HepG2 (cell line): Measurements from ENCODE around the gene PDIA2. TPM values are rescaled to one million over a fixed set of nuclear protein-coding genes. Genes with fewer than 3 reads are reported as not detected.

Source experiments
- ATAC-seq: fragments of 200-7000 bp; cut with Tn5 transposase; 3 replicates; pipeline ENCODE4 v1.9.1; 2020; ENCODE audit warnings: mild to moderate bottlenecking, moderate library complexity
- BruUV-seq: library from RNA; stranded (reverse); fragments of 400-500 nt; replicated peaks from 2 replicates; lab custom pipeline; 2021; lab: Mats Ljungman, UMichigan
- CTCF ChIA-PET: fragments of 300-600 bp; formaldehyde crosslinking; extraction: SDS; loops from one replicate; lab custom pipeline; 2021; ENCODE audit warnings: low total read pairs, inconsistent platforms, low intra/inter-chr PET ratio; lab: Yijun Ruan, JAX
- POLR2A ChIA-PET: fragments of 350-600 bp; sonication (Branson Sonifier 250); formaldehyde crosslinking; loops from one replicate; lab custom pipeline; 2020; ENCODE audit warnings: antibody characterized with exemption, inconsistent platforms; lab: Yijun Ruan, JAX
- DNase-seq: peaks from one replicate; pipeline ENCODE4 v3.0.0-alpha.2; 2015; ENCODE audit warnings: low spot score
- FAIRE-seq: peaks from 3 replicates; lab custom pipeline; 2011; peaks lifted over from hg19 to GRCh38; lab: Jason Lieb, UNC
- H2AFZ ChIP-seq: one replicate; pipeline ENCODE4 v1.6.1; 2011; ENCODE audit warnings: low read length, inconsistent platforms
- H3K27ac ChIP-seq: fragments of 300-600 bp; 3 replicates; pipeline ENCODE4 v1.8.0; 2011; ENCODE audit warnings: mixed run types, mild to moderate bottlenecking, mixed read lengths, low read length, inconsistent platforms; ENCODE audit not compliant: insufficient read depth; ENCODE audit errors: extremely low read length
- H3K27me3 ChIP-seq, 2 experiments: fragments of 200-600 bp in 1 of 2; 2 replicates in 1 of 2; 3 replicates in 1 of 2; pipeline versions ENCODE4 v1.6.0 to v1.8.0; 2011; ENCODE audit warnings: low read length in 2 of 2, mild to moderate bottlenecking in 2 of 2, moderate library complexity in 2 of 2, inconsistent platforms in 1 of 2; ENCODE audit not compliant: insufficient read depth in 2 of 2, control insufficient read depth in 1 of 2
- H3K36me3 ChIP-seq, 2 experiments: fragments of 200-600 bp in 1 of 2; replicated peaks in 1 of 2; 2 replicates in 1 of 2; 3 replicates in 1 of 2; pipeline versions ENCODE4 v1.5.1 to v1.8.0; 2011; ENCODE audit warnings: low read length in 2 of 2, inconsistent platforms in 1 of 2; ENCODE audit not compliant: insufficient read depth in 2 of 2, control insufficient read depth in 1 of 2
- H3K4me1 ChIP-seq: 2 replicates; pipeline ENCODE4 v1.5.1; 2012; ENCODE audit warnings: low read length, inconsistent platforms; ENCODE audit not compliant: insufficient read depth
- H3K4me2 ChIP-seq: 2 replicates; pipeline ENCODE4 v1.6.0; 2011; ENCODE audit warnings: low read depth, low read length, inconsistent platforms
- H3K4me3 ChIP-seq, 3 experiments: fragments of 200-600 bp in 1 of 3; sonication (generic), shearing (Covaris generic) in 1 of 3; replicated peaks in 1 of 3; 2 replicates each; pipeline ENCODE4 v1.5.1; 2011 to 2016; ENCODE audit warnings: low read length in 3 of 3, inconsistent platforms in 2 of 3, low read depth in 2 of 3, mild to moderate bottlenecking in 2 of 3, control low read depth in 1 of 3, mixed read lengths in 1 of 3; ENCODE audit not compliant: insufficient read depth in 1 of 3
- H3K79me2 ChIP-seq: one replicate; pipeline ENCODE4 v1.6.1; 2011; ENCODE audit warnings: low read length, inconsistent platforms; ENCODE audit not compliant: insufficient read depth
- H3K9ac ChIP-seq: 2 replicates; pipeline ENCODE4 v1.6.0; 2011; ENCODE audit warnings: mild to moderate bottlenecking, low read depth, low read length, inconsistent platforms; ENCODE audit not compliant: insufficient read depth
- H3K9me3 ChIP-seq: 2 replicates; pipeline ENCODE4 v1.5.1; 2012; ENCODE audit warnings: mild to moderate bottlenecking, low read length
- H4K20me1 ChIP-seq: 2 replicates; pipeline ENCODE4 v1.6.0; 2011; ENCODE audit warnings: inconsistent platforms, mild to moderate bottlenecking, low read length, moderate library complexity; ENCODE audit not compliant: insufficient read depth
- FLYWCH1 ChIP-seq: sonication (generic); formaldehyde crosslinking; IDR thresholded peaks from 2 replicates; pipeline ENCODE4 v1.8.1; 2023; ENCODE audit warnings: mild to moderate bottlenecking, missing genetic modification reagents
- HHEX ChIP-seq: IDR thresholded peaks from 2 replicates; pipeline ENCODE4 v1.6.1; 2016; ENCODE audit warnings: control low read depth
- LCORL ChIP-seq, 2 experiments: fragments of 450-650 bp in 1 of 2; sonication (generic) in 1 of 2; formaldehyde crosslinking in 1 of 2; IDR thresholded peaks; 2 replicates each; pipeline versions ENCODE4 v1.5.0 to v1.6.1; 2017 to 2020; ENCODE audit warnings: antibody characterized with exemption in 1 of 2, missing genetic modification reagents in 1 of 2
- POLR2G ChIP-seq: fragments of 200-400 bp; formaldehyde crosslinking; IDR thresholded peaks from 2 replicates; pipeline ENCODE4 v1.6.1; 2018; ENCODE audit warnings: mild to moderate bottlenecking, low read depth, low read length, moderate library complexity
- PPARG ChIP-seq: conservative IDR thresholded peaks from 2 replicates; pipeline ENCODE4 v1.6.1; 2016; ENCODE audit warnings: missing biosample characterization, missing genetic modification reagents
- RAD21 ChIP-seq: fragments of 450-650 bp; formaldehyde crosslinking; IDR thresholded peaks from 2 replicates; pipeline ENCODE4 v1.5.0; 2020; ENCODE audit warnings: mild to moderate bottlenecking
- STAG1 ChIP-seq: sonication (generic); formaldehyde crosslinking; IDR thresholded peaks from 2 replicates; pipeline ENCODE4 v1.4.0; 2020; ENCODE audit warnings: missing genetic modification reagents
- TEAD3 ChIP-seq: optimal IDR thresholded peaks from 2 replicates; pipeline ENCODE3; 2016; ENCODE audit warnings: borderline replicate concordance
- ZBTB2 ChIP-seq: sonication (generic); formaldehyde crosslinking; IDR thresholded peaks from 2 replicates; pipeline ENCODE4 v1.8.0; 2022; ENCODE audit warnings: low read depth, missing genetic modification reagents
- ZBTB49 ChIP-seq: sonication (generic); formaldehyde crosslinking; IDR thresholded peaks from 2 replicates; pipeline ENCODE4 v1.4.0; 2020; ENCODE audit warnings: missing genetic modification reagents, borderline replicate concordance
- ZNF773 ChIP-seq: sonication (generic); formaldehyde crosslinking; IDR thresholded peaks from 2 replicates; pipeline ENCODE4 v1.4.0; 2020; ENCODE audit warnings: missing genetic modification reagents, borderline replicate concordance
- WGBS: methylation state at CpG from one replicate; pipeline ENCODE4 v1.1.6; 2017; ENCODE audit warnings: low lambda C conversion rate; 5-methylcytosine and 5-hydroxymethylcytosine counted together
- in situ Hi-C: cut with HindIII; loops from 2 replicates; pipeline ENCODE4 v1.10.0; 2017; ENCODE audit warnings: low pct_unique_long_range_greater_than_20kb; ENCODE audit not compliant: extremely low pct_ligation_motif_present
- intact Hi-C: fragments of 100-400 bp; cut with micrococcal nuclease; formaldehyde crosslinking; loops from one replicate; pipeline ENCODE4 v1.10.0; 2022; ENCODE audit not compliant: unreplicated experiment
- polyA plus RNA-seq, 8 experiments: library from polyadenylated mRNA; depleted of rRNA in 3 of 8; stranded (reverse) in 7 of 8; unstranded in 1 of 8; fragments of >200 nt; fragmentation: Illumina TruSeq in 4 of 8; extraction: Trizol in 4 of 8; gene quantifications; 2 replicates each; pipeline versions ENCODE4 v1.2.1 to v1.2.3, GENCODE V29; 2011 to 2016; ENCODE audit warnings: low read depth in 4 of 8, missing spikeins in 1 of 8, mixed read lengths in 1 of 8; ENCODE audit not compliant: insufficient read depth in 1 of 8
- total RNA-seq, 5 experiments: library from RNA; depleted of rRNA; stranded (reverse); fragments of >200 nt; fragmentation: Illumina TruSeq; extraction: Trizol; gene quantifications; 2 replicates each; pipeline ENCODE4 v1.2.3, GENCODE V29; 2016; ENCODE audit warnings: low read depth in 1 of 5
- TF ChIP-seq, protein P1 (sequence below): sonication (generic); formaldehyde crosslinking; IDR thresholded peaks from 2 replicates; pipeline ENCODE4 v1.5.1; 2020; ENCODE audit warnings: mild to moderate bottlenecking, missing genetic modification reagents, moderate library complexity

PDIA2 gene
- total and polyA plus RNA-seq, 2 of the 13 experiments (the other 11 are each of a cell fraction or from before 2014, with no cell fraction given) = 0.35 to 1.9 TPM

DNA sequence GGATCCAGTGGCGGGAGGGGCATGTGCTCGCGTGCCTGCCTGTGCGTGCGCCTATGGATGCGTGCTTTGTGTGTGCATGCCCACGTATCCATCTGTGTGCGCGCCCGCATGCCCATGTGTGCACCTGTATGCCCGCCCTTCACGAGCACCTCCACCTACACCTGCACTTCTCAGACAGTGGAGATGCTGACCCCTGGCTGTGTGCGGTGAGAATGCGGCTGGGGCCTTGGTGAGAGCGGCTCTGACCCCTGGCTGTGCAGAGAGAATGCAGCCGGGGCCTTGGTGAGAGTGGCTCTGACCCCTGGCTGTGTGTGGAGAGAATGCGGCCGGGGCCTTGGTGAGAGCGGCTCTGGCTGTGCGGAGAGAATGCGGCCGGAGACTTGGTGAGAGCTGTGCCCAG, 35.7 kb downstream of the PDIA2 start (continued):
- TF ChIP-seq, protein P1, sequence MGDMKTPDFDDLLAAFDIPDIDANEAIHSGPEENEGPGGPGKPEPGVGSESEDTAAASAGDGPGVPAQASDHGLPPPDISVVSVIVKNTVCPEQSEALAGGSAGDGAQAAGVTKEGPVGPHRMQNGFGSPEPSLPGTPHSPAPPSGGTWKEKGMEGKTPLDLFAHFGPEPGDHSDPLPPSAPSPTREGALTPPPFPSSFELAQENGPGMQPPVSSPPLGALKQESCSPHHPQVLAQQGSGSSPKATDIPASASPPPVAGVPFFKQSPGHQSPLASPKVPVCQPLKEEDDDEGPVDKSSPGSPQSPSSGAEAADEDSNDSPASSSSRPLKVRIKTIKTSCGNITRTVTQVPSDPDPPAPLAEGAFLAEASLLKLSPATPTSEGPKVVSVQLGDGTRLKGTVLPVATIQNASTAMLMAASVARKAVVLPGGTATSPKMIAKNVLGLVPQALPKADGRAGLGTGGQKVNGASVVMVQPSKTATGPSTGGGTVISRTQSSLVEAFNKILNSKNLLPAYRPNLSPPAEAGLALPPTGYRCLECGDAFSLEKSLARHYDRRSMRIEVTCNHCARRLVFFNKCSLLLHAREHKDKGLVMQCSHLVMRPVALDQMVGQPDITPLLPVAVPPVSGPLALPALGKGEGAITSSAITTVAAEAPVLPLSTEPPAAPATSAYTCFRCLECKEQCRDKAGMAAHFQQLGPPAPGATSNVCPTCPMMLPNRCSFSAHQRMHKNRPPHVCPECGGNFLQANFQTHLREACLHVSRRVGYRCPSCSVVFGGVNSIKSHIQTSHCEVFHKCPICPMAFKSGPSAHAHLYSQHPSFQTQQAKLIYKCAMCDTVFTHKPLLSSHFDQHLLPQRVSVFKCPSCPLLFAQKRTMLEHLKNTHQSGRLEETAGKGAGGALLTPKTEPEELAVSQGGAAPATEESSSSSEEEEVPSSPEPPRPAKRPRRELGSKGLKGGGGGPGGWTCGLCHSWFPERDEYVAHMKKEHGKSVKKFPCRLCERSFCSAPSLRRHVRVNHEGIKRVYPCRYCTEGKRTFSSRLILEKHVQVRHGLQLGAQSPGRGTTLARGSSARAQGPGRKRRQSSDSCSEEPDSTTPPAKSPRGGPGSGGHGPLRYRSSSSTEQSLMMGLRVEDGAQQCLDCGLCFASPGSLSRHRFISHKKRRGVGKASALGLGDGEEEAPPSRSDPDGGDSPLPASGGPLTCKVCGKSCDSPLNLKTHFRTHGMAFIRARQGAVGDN = peak; percentile 34; the same call in 1 of the 2 replicates
- TF ChIP-seq POLR2G (no peak), LCORL (IDR thresholded peaks at IDR 0.05) (no peak), LCORL (CRISPR knock-in tag; IDR thresholded peaks at IDR 0.05) (no peak), ZNF773 (CRISPR knock-in tag) (no peak), TEAD3 (peak; percentile 9), STAG1 (peak; percentile 24; the same call in 1 of the 2 replicates), RAD21 (CRISPR knock-in tag) (peak; percentile 21; the same call in 1 of the 2 replicates), FLYWCH1 (no peak)

DNA sequence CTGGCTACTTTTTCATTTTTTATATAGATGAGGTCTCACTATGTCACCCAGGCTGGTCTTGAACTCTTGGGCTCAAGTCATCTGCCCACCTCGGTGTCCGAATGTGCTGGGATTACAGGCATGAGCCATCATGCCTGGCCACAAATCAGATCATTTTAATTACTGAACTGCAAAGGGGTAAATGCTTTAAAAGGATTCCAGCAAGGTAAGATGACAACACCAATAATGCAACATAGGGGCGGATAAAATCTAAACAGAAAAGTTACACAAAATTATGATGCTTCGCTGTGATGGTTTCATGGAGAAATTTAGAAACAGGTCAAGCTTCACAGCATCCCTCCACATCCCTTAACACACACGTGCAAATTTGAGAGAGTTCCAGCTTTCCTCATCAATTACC, 37.2 kb downstream of the PDIA2 start:
- ChIA-PET CTCF (no interaction called here), POLR2A (no interaction called here)
- ATAC-seq (no peak), DNase-seq (no peak), FAIRE-seq (no peak)
- Histone ChIP-seq H2AFZ (no peak overlapping the region), H4K20me1 (peaks cover 43% of the 10 kb centered on the region; the same call in 1 of the 2 replicates), H3K4me2 (no peak overlapping the region), H3K4me1 (no peaks in the 10 kb centered on the region), H3K9me3 (no peaks in the 10 kb centered on the region), H3K27me3 (no peaks in the 10 kb centered on the region), H3K79me2 (peaks cover 73% of the 10 kb centered on the region), H3K36me3 (peaks cover 11 to 45% of the 10 kb centered on the region in 2 experiments; a peak in 4 of 5 replicates), H3K4me3 (no peak overlapping the region), H3K9ac (no peak overlapping the region), H3K27ac (no peak overlapping the region)
- intact Hi-C loops = no loop called here
- in situ Hi-C loops = no loop called here
- 96% methylated on average over 5 of the region's 5 CpGs for WGBS
- no TSS peak for BruUV-seq
- TF ChIP-seq ZBTB49 (no peak), HHEX (no peak), ZBTB2 (CRISPR knock-in tag) (no peak), PPARG (CRISPR knock-in tag) (no peak)
